HG02943 (cell line): ENCODE measurements around the gene C9.

Experiments used
- ATAC-seq: cut with Tn5 transposase; IDR thresholded peaks from one replicate; pipeline ENCODE4 v1.9.1; 2021; ENCODE audit warnings: mild to moderate bottlenecking, low read depth, moderate library complexity; ENCODE audit not compliant: unreplicated experiment

Gene C9

DNA sequence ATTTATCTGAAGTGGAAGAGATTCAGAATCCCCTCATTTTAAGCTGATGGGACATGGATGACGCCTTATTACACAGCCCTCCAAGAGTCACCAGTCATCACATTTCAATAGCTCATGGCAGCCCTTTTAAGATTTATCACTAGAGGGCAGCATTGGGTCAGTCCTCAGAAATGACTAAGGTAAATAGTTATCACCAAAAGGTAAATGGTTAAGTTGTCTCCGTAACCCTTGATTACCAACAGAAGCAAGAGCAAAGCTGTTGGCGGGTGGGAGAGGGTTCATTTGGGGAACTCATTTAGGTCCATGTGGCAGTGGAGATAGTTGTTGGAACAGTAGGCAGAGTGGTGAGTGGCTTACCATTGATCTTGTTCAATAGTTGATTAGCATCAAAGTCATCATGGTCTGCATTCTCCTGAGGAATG, 12.0 kb upstream of the C9 start:
- ATAC-seq: peak; percentile 56

DNA sequence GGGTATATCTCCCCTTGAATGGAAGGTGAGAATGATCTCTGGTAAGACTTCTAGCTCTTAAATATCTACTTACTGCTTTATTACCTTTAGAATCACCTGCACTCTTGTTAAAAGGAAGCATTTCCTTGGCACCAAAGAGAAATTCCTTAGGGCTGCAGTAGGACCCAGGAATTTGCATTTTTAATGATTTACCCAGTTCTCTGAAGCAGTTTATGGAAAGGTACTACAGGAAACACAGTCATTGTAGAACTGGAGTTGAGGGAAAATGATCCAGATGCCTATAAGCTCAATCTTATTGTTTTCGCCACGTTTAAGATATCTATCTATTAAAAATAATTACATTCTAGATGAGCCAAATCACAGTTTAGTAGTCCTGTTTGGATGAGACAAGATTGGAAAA, 9.5 kb upstream of the C9 start:
- ATAC-seq: no peak

DNA sequence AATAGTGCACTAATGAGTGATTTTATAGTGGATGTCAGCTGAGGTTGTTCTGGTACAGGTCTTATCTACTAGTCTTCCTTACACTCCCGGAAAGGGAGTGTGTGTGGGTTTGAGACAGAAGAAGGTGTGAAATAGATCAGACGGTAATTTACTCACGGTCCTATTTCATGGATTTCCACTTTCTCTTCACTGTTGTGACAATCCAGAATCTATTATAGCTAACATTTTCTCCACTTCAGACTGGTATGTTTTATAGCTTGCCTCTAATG, 7.0 kb upstream of the C9 start:
- ATAC-seq: no peak

DNA sequence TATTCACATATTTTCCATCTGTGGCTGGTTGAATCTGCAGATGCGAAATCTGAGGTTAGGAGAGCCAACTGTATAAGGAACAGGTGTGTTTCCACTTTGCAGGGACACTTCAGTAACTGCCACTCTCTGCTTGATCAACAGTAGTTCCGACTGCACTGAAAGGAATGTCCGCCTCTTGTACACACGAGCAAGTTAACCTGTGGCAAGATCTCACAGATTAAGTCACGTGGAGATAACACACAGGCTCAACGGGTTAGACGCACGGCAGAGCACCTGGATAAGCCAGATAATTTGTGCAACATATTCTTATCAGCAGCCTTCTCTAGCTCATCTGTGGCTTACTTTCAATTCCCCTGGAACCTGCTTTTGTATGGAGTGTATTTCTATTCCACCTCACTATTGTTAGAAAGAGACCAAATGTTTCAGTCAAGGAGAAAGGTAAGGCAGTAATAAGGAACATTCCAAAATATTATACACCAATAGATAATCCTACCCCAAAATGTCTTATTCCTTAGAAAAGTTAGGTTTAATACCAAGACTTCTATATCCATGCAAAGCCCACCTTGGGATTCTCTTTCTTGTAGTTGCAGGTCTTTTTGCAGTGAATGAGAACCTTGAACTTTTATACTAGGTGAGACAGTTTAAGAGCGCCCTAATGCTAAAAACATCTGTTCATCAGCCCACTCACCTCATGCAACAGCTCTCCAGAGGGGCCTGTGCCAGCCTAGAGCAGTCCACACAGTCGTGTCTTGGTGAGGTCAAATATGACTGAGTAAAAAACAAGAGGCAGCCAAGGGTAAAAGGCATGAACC, 6.5 kb upstream of the C9 start:
- ATAC-seq: no peak

DNA sequence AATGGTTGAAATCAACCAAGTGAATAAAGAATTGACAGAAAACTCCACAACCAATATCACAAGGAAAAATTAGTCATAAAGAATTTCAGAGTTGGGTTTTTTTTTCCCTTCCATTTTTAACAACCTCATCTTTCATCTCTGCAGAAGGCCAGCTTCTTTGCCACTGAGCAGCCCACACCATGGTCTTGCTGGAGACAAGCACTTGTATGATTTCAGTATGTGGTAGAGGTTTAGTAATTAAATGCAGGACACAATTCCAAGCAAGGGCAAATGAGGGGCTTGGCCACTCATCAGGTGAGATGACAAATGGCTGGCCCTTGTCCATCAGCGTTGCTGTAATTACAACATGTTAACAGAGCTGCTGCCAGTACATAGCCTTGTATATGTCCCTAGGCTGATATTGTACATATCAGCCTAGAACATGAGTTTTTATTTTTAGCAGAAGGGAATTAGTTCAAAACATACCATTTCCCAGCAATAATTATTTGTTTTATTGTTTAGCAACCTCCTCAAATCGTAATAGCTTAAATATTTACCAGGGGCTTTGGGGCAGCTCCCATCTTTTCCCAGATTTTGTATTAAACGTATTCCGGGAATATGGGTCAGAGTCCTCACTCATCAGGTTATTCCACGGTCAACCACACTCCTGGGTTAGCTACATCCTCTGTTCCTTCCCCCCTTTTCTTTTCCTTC, 5.0 kb upstream of the C9 start:
- ATAC-seq: no peak

DNA sequence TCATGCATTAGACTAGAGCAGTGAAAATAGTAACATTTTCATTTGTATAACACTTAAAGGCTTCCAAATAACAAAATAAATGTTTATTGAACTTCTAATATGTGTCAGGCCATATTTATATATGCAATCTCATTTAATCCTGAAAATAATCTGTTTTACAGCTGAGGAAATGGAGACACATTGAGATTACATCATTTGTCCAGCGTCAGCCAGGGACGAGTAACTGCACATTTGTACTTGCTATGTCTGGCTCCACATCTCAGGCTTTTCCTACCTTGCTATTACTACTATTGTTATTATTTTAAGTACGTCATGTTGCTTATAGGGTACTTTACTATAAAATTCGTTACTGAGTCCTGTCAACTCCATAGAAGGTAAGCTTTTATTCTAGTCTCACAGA, 3.8 kb upstream of the C9 start:
- no peak for ATAC-seq

DNA sequence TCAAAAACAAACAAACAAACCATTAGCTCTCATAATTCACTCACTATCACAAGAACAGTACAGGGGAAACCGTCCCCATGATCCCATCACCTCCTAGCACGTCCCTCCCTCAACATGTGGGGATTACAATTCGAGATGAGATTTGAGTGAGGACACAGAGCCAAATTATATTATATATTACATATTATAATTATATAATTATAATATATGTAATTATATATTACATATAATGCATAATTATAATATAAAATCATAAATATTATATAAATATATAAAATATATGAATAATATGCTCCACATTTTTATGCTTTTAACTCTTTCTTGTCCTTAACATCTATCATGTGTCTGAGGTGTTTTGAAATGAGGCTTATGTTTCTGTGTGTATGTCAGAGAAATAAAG, 3.4 kb upstream of the C9 start:
- no peak for ATAC-seq

DNA sequence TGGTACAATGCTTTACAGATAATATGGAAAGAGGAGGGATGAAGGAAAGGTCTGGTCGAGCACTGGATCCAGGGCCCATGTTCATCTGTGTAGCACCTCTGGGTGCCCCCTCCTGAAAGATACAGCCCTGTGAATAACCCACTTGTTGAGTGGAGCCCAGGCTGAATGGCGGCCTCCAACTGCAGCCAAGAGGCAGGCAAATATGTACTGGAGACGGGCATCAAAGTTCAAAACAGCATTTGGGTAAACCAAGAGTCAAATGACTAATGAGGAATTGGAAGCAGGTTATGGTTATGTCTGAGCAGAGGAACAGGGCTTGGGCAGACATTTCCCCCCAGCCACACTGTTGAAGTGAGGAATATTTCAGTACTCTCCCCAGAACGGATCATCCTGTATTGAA, 1.1 kb downstream of the C9 start:
- no peak for ATAC-seq

DNA sequence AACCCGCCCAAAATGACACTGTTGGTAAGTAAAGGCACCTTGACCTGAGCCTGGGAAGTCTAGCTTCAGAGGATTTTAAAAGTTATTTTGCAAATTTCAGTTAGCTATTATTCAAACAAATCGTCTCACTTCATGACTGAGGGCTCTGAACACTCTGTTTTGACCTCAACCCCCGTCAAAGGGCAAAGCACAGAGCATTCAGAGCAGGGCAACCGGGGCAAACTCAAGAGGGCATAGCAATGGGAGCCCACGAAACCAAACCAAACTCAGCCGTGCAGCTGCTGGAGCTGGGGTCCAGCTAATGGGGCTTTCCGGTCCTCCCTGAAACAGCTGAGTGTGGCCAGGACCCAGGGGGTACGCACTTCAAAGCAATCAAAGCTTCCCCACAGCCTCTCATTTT, 1.6 kb downstream of the C9 start:
- ATAC-seq: no peak

DNA sequence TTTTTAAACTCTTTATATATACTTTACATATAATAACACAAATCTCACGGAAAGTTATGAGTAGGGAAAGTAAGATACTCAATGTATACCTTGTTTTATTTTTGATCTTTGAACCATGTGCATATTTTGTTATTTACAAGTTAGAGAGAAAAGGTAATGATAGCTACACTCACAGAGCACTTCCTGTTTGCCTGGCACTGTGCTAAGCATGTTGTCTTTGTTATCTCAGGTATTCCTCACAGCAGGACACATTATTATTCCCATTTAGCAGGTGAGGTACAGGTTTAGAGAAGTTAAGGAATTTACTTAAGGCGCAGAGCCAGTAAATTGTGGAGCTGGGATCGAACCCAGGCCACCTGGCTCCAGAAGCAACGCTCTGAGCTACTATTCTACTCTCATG, 3.0 kb downstream of the C9 start:
- no peak for ATAC-seq

DNA sequence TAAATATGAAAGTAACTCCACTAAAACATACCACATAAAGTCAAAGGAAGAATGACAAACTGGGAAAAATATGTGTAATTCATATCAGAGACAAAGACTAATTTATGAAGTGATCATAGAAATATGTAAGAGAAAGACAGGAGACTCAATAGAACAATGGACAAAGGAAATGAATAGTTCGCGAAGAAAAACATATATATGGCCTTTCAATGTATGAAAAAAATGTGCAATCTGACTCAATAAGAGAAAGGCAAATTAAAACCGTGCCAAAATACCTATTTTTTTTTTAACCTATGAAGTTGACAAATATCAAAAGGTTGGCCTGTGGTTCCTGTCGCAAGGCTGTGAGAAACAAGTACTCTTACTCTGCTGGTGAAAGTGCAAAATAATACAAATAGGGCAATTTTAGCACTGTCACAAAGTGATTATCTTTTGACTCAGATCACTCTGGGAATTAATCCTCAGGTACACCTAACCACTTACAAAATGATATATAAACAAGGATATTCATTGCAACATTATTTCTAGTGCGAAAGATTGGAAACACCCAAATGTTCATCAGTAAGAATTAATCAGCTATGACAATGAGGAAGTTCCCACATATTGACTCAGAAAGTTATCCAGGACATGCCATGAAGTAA, 3.7 kb downstream of the C9 start:
- ATAC-seq: no peak

DNA sequence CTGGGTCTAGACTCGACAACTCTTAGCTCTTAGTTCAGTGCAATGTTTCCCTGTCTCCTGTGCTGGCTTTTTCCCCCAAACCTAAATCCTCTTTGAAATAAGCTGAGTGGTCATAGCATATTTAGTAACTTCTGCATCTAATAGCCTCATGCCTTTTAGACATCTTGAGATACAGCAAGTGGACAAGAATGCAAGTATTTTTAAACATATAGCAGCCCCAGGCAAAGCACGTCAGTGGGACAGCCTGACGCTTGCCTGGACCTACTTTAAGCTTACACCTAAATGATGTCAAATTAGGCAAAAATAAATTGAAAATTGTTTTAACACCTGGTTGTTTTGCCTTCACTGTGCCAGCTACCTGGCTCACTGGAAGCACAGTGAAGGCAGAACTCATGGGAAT, 8.0 kb downstream of the C9 start:
- ATAC-seq: no peak

DNA sequence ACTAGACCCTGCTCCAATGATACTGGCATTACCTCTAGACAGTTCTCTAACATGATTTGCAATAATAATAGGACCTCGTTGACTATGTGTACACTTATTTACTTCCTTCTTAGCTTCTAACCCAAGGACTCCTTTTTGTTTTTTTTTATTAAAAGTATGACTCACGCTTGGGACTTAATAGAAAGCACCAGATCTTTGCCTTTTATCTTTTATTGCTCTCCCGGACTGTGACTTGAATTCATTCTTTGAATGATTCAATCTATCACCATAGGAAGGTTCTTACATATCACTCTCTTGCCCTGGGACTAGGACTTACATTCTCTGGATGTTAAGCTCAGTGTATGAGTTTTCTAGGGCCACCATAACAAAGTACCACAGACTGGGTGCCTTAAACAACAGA, 9.0 kb downstream of the C9 start:
- no peak for ATAC-seq

DNA sequence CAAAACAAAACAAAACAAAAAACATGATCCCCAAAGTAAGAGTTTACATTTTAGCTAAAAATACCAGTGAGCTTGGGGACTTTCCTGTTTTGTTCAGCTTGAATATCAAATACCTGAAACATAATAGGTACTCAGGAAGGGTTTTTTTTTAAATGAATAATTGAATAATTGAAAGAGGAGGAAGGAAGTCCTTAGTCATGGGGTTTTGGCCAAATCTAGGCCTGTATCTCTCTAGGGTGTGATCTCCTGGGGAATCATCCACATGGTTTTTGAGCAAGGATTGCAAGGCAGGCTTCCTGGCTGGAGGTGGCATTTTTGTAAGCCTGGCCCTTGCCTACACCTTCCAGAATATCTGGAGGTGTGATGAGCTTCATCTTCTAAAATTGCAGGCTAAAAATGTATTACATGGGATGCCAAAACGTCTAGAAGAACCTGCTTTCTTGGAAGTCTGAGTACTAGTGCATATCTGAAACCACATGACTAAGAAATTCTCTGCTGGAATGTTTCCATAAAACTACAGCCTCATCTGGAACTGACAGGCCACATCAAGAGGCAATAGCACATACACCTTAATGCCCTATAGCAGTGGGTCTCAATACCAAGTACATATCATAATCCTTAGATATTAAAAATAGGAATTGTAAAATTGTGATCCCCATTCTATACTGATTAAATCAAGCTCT, 10.4 kb downstream of the C9 start:
- no peak for ATAC-seq

DNA sequence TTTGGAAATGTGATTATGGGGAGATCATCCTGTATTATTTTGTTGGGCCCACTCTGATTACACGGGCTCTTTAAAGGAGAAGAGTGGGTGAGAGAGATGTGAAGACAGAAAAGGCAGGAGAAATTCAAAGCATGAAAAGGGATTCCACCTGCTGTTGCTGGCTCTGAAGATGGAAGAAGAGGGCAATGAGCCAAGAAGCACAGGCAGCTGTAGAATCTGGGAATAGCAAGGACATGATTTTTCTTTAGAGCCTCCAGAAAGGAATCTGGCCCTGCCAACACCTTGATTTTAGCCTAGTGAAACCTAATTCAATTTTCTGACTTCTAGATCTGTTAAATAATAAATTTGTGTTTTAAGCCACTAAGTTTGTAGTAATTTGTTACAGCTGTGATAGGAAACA, 11.3 kb downstream of the C9 start:
- ATAC-seq: no peak

DNA sequence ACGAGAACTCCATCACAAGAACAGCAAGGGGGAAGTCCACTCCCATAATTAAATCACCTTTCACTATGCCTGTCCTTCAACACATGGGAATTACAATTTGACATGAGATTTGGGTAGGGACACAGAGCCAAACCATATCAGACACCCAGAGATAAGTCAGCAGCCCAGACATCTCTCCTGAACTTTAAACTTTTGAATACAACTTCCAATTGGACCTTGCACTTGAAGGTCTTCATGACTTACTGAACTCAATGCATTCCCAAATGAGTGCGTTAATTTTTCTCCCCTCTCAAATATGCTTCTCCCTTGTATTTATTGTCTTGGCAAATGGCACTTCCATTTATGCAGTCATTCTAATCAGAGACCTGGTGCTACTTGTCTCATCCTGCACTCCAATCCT, 12.1 kb downstream of the C9 start:
- ATAC-seq: no peak

DNA sequence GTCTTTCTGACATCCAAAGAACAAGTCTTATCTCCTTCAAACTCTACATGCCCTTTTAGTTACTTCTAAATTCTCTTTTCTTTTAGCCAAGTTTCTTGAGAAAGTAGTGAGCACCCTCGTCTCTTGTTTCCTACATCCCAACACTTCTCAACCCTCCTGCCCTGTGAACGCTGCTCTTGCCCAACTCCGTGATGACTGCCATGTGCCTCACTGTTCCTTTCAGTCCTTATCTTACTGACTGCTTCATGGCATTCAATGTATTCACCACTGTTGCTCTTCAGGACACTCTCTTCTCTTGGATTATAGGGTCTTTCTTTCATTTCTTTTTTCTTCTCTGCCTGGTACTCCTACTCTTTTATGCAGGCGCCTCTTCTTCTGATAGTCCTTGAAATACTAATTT, 14.8 kb downstream of the C9 start:
- ATAC-seq: no peak

DNA sequence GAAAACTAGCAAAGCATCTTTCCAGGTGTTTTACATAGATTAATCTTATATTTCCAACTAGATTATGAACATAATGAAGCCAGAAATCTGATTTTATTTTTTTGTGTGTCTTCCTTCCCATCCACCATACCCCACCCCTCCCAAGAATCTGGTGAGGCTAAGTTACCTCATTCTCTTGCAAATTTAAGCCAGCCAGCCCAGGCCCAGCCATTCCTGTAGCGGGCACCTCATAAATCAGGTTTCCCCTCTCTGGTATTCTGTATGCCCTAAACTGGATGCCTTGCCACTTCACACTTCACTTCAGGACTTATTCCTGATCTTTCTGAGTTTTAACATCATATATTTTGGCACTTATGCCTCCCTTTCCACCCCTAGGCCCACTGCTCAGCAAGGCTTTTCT, 21.8 kb downstream of the C9 start:
- no peak for ATAC-seq

DNA sequence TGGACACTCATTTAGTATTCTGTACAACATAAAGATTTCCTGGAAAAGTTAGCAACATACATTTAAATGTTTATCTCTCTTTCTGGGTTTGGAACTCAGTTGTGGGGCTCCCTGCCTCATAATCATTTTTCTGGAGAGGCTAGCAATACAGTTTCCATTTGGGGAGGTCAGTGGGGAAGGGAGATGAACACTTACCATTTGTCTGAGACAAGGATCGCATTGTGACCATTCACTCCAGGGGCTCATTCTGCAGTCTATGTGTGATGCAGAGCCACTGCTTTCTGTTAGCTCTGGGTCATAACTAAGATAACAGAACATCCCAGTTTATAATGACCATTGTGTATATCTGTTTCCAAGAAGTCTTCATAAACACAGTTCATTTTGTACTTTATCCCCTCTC, 22.4 kb downstream of the C9 start:
- ATAC-seq: no peak

DNA sequence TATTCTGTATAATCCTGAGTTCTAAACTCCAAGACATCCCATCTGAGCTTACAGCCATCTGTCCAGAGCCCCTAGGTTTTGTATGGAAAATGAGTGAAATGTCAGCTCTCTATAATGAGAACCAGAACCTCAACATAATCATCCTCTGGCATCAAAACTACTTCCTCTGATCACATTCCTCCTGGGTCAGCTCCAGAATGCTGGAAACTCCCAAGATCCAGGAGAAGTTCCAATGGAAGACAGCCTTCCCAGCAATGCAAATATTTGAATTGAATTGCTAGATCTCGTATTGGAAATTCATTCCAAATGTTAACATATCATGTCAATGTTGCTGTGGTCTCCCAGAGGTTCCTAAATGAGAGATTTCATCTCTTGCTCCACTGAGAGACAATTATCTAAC, 23.8 kb downstream of the C9 start:
- ATAC-seq: no peak

DNA sequence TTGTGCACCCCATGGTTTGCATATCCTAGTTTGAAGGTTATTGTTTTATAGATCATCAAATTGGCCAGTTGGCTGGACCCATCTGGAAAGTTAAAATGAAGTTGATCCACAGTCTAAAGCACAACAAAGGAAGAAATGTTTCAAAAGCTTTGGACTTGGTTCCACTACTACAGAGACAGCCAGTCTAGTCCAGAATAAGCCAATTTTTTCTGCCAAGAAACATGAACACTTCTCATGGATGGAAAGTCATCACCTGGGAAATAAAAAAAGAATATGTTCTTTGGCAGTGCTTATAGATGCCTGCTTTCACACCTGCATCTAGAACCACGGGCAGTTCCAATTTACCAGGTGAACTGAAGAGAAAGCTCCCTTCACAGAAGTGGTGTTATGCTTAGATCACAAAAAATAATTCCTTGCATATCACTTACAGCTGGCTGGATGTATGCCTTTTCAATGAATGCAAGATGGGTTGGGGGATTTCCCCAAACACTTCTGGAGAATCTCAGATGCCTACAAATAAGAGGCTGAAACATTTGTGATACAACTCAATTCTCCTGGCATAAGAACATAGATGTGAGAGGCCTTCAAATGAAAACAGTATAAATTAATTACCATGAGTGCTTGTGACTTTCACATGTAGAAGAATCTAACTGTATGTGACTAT, 26.9 kb downstream of the C9 start:
- no peak for ATAC-seq
